Activated B cell treated with CpG ODN at 0.5 μM for 24 hours (primary cell): ENCODE results near the gene WBP1L. TPM values are rescaled to one million over a fixed set of nuclear protein-coding genes. Genes with fewer than 3 reads are reported as not detected.

Source experiments
- ATAC-seq: fragments of 200-7000 bp; cut with Tn5 transposase; one replicate; pipeline ENCODE4 v1.10.0; 2021; ENCODE audit warnings: low read depth, mild to moderate bottlenecking, moderate library complexity
- CTCF ChIA-PET: fragments of 350-600 bp; sonication (Branson Sonifier 250); formaldehyde crosslinking; loops from one replicate; lab custom pipeline; 2021; ENCODE audit warnings: antibody characterized with exemption; lab: Charles Lee
- POLR2A ChIA-PET: fragments of 350-600 bp; sonication (Branson Sonifier 250); formaldehyde crosslinking; loops from one replicate; lab custom pipeline; 2021; ENCODE audit warnings: antibody characterized with exemption; lab: Charles Lee
- DNase-seq: peaks from one replicate; pipeline ENCODE4 v3.0.0; 2022
- H3K27ac Mint-ChIP-seq: one replicate; pipeline ENCODE4 v1.8.0; 2020; ENCODE audit warnings: mixed read lengths
- H3K27me3 Mint-ChIP-seq: one replicate; pipeline ENCODE4 v1.8.0; 2021; ENCODE audit warnings: mixed read lengths
- H3K36me3 Mint-ChIP-seq: one replicate; pipeline ENCODE4 v1.8.0; 2021; ENCODE audit warnings: low read depth, mixed read lengths
- H3K4me1 Mint-ChIP-seq: one replicate; pipeline ENCODE4 v1.8.0; 2021; ENCODE audit warnings: mixed read lengths
- H3K4me3 Mint-ChIP-seq: one replicate; pipeline ENCODE4 v1.8.0; 2020; ENCODE audit warnings: mild to moderate bottlenecking, mixed read lengths
- H3K9me3 Mint-ChIP-seq: one replicate; pipeline ENCODE4 v1.8.0; 2020; ENCODE audit warnings: mixed read lengths
- intact Hi-C: fragments of 100-400 bp; cut with micrococcal nuclease; formaldehyde crosslinking; loops from one replicate; pipeline ENCODE4 v1.15.1; 2024
- total RNA-seq: library from RNA; stranded (reverse); gene quantifications from 2 replicates; pipeline ENCODE4 v1.2.3, GENCODE V29; 2022
- TF ChIP-seq, protein P1 (sequence below): fragments of 200-600 bp; IDR thresholded peaks from one replicate; pipeline ENCODE4 v1.8.0; 2022; ENCODE audit warnings: antibody characterized with exemption, mild to moderate bottlenecking

The WBP1L gene
- total RNA-seq, 1 donor from 2014 or later, result 30.5 TPM

DNA sequence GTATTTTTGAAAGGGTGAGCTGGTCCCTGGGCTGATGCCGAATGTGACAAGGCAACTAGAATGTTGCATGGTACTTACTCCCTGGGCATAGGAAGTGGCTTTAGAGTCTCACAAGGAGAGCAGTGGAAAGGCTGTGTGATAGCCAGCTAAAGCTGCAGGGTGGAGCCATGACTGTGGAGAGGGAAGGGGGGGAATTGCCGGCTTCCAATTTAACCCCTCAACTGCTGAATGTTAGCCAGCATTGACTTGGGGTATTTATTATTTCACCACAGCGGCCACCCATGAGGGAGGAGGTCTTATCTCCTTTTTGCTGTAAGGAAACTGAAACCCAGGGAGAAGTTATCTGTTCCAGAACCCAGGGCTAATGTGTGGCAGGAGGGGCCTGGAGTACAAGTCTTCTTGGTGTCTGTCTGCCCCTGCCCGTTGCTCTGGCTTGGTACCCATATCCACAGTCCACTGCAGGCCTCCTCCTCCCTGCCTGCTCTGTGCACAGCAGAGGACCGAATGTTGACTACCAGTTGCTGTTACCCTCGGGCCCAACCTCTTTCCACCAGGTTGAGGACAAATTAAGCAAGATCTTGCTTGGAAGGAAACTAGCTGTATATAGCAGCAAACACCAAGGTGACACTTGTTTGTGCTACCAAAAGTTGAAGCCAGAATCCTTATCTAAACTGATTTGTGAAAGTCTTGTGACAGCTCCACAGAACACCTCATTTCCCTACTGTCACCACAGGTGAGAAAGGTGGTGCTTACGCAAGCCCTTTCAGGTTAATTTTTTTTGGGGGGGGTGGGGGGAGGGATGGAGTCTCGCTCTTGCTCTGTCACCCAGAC, 37.6 kb downstream of the WBP1L start:
- ChIA-PET POLR2A (interaction anchor here (0.6 to 1.0 kb wide), 2 partner anchors 22 to 192 kb away, joined by 5 read pairs; no protein-coding TSS in a partner anchor), CTCF (no interaction called here)
- intact Hi-C loops, result no loop called here
- Mint-ChIP-seq H3K4me1 (peaks cover 36% of the 10 kb centered on the region), H3K9me3 (no peaks in the 10 kb centered on the region), H3K27me3 (no peaks in the 10 kb centered on the region), H3K36me3 (peaks cover 37% of the 10 kb centered on the region), H3K27ac (no peak overlapping the region), H3K4me3 (no peak overlapping the region)
- DNase-seq, result no peak
- TF ChIP-seq, protein P1, sequence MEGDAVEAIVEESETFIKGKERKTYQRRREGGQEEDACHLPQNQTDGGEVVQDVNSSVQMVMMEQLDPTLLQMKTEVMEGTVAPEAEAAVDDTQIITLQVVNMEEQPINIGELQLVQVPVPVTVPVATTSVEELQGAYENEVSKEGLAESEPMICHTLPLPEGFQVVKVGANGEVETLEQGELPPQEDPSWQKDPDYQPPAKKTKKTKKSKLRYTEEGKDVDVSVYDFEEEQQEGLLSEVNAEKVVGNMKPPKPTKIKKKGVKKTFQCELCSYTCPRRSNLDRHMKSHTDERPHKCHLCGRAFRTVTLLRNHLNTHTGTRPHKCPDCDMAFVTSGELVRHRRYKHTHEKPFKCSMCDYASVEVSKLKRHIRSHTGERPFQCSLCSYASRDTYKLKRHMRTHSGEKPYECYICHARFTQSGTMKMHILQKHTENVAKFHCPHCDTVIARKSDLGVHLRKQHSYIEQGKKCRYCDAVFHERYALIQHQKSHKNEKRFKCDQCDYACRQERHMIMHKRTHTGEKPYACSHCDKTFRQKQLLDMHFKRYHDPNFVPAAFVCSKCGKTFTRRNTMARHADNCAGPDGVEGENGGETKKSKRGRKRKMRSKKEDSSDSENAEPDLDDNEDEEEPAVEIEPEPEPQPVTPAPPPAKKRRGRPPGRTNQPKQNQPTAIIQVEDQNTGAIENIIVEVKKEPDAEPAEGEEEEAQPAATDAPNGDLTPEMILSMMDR, result no peak
- no peak for ATAC-seq

DNA sequence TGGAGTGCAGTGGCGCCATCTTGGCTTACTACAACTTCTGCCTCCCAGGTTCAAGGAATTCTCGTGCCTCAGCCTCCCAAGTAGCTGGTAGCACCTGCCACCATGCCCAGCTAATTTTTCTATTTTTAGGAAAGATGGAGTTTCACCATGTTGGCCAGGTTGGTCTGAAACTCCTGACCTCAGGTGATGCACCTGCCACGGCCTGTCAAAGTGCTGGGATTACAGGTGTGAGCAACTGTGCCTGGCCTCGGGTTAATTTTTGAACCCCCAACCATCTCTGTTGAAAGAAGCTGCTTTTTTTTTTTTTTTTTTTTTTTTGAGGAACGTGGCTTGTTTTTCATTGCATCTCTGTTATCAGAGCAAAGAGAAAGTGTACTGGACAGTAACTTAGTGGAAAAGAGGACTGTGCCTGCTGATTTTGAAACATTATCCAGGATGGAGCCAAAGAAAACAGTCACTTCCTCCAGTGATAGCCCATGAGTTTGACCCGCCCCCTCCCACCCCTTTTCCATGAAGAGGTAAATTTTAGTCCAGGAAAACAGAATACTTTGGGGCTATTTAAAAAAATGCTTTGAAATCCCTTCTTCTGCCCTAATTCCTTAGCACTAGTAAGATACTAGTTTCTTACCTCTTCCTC, 38.3 kb downstream of the WBP1L start:
- Mint-ChIP-seq H3K4me1 (peaks cover 34% of the 10 kb centered on the region), H3K9me3 (no peaks in the 10 kb centered on the region), H3K27ac (no peak overlapping the region), H3K27me3 (no peaks in the 10 kb centered on the region), H3K36me3 (peaks cover 35% of the 10 kb centered on the region), H3K4me3 (no peak overlapping the region)
- DNase-seq (no peak), ATAC-seq (no peak)
- POLR2A ChIA-PET, result interaction anchor here (0.6 to 1.0 kb wide), 2 partner anchors 21 to 191 kb away, joined by 5 read pairs; no protein-coding TSS in a partner anchor
- CTCF ChIA-PET, result no interaction called here
- TF ChIP-seq, protein P1, result no peak
- intact Hi-C loops, result no loop called here

DNA sequence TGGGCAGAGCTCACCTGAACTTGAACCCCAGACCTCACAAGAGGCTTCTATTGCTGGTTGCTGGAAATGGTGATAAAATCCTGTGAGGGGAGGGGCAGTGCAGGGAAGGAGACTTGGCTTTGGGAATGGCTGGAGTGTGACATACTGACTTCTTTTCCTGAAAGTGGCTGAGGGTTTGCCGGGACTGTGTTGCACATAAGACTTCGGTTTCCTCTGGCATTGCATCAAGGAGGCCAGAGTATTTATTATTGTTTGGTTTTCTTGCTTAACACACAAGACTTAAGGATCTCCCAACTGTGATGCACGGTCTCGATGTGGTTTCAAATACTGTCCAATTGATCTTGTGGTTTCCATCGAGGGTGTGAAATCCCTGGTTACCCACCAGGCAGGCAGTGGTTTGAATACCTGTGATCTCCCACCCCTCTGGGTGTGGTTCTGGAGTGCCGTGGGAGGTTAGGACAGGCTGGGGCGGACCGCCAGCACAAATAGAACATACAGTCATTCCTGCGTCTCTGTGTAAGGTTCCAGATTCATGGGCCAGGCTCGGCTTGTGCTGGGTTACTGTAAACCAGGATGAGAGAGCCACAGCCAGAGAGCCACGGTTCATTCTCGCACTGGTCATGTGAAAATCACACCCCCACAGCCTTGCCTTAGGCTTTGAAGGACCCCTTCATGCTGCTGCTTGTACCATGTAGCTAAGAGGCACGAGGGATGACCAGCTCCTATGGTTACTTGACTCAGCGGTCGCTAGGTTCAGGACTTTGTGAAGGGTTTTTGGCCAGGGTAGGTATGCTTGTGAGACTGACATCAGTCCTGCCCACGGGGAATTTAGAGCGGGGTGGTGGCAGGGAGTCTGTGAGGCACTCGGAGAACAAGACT, 39.2 kb downstream of the WBP1L start:
- POLR2A ChIA-PET, result no interaction called here
- DNase-seq (no peak), ATAC-seq (no peak)
- no peak overlapping the region for H3K27ac Mint-ChIP-seq
- TF ChIP-seq, protein P1, result no peak
- CTCF ChIA-PET, result no interaction called here
- no peak overlapping the region for H3K4me3 Mint-ChIP-seq
- H3K4me1 Mint-ChIP-seq, result peaks cover 33% of the 10 kb centered on the region
- intact Hi-C loops, result no loop called here
- no peaks in the 10 kb centered on the region for H3K27me3 Mint-ChIP-seq
- H3K9me3 Mint-ChIP-seq, result no peaks in the 10 kb centered on the region
- H3K36me3 Mint-ChIP-seq, result peaks cover 33% of the 10 kb centered on the region

DNA sequence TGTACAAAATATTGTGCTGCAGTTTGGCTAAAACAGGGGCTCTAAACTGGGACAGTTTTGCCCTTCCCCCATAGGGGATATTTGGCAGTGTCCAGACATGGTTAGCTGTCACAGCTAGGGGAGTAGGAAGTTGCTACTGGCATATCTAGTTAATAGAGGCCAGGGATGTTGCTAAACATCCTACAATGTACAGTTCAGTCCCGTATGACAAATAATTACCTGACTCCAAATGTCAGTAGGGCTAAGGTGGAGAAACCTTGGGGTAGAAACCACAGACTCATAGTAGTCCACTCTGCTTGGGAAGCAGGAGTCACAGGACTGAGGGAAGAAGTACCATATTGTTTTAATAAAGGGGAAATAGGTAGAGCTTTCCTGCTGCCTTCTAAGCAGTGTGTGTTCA, 39.8 kb downstream of the WBP1L start:
- intact Hi-C loops, result no loop called here
- peaks cover 31% of the 10 kb centered on the region for H3K4me1 Mint-ChIP-seq
- H3K27me3 Mint-ChIP-seq, result no peaks in the 10 kb centered on the region
- ATAC-seq (no peak), DNase-seq (no peak)
- CTCF ChIA-PET, result no interaction called here
- no peaks in the 10 kb centered on the region for H3K9me3 Mint-ChIP-seq
- TF ChIP-seq, protein P1, result no peak
- POLR2A ChIA-PET, result no interaction called here
- no peak overlapping the region for H3K4me3 Mint-ChIP-seq
- H3K27ac Mint-ChIP-seq, result no peak overlapping the region
- peaks cover 30% of the 10 kb centered on the region for H3K36me3 Mint-ChIP-seq
